Mesenchymal stem cell (in vitro differentiated cells and primary cell): ENCODE results near the gene COL18A1.
A peak's percentile ranks its signal among the peaks of the same experiment; 100 is the strongest.

ENCODE experiments used
- DNase-seq: peaks from one replicate; pipeline ENCODE4 v3.0.0-alpha.2; 2013
- H2AFZ ChIP-seq: one replicate; pipeline ENCODE4 v1.6.1; 2013; ENCODE audit warnings: low read depth, mild to moderate bottlenecking, control low read depth, inconsistent platforms, low read length, moderate library complexity
- H2AK5ac ChIP-seq: 2 replicates; pipeline ENCODE4 v1.6.1; 2013; ENCODE audit warnings: low read length, moderate library complexity, mild to moderate bottlenecking, inconsistent platforms; ENCODE audit not compliant: severe bottlenecking
- H2BK120ac ChIP-seq: one replicate; pipeline ENCODE4 v1.6.1; 2013; ENCODE audit warnings: low read depth, mild to moderate bottlenecking, inconsistent platforms, low read length, moderate library complexity
- H2BK12ac ChIP-seq, 2 experiments: one replicate each; pipeline ENCODE4 v1.6.1; 2013; ENCODE audit warnings: inconsistent platforms in 2 of 2, low read length in 2 of 2, mild to moderate bottlenecking in 2 of 2, moderate library complexity in 2 of 2, control low read depth in 1 of 2
- H2BK15ac ChIP-seq: one replicate; pipeline ENCODE4 v1.6.1; 2013; ENCODE audit warnings: mild to moderate bottlenecking, low read depth, inconsistent platforms; ENCODE audit not compliant: poor library complexity, severe bottlenecking
- H2BK5ac ChIP-seq: 2 replicates; pipeline ENCODE4 v1.6.1; 2013; ENCODE audit warnings: low read depth, mild to moderate bottlenecking, low read length, control low read depth, inconsistent platforms; ENCODE audit not compliant: poor library complexity, severe bottlenecking
- H3K14ac ChIP-seq, 2 experiments: one replicate each; pipeline ENCODE4 v1.6.1; 2013; ENCODE audit warnings: inconsistent platforms in 2 of 2, low read length in 2 of 2, control low read depth in 1 of 2, mild to moderate bottlenecking in 1 of 2, moderate library complexity in 1 of 2
- H3K18ac ChIP-seq, 2 experiments: one replicate each; pipeline ENCODE4 v1.6.1; 2013; ENCODE audit warnings: inconsistent platforms in 2 of 2, low read length in 2 of 2, control low read depth in 1 of 2, low read depth in 1 of 2, mild to moderate bottlenecking in 1 of 2
- H3K23ac ChIP-seq, 2 experiments: one replicate each; pipeline ENCODE4 v1.6.1; 2013; ENCODE audit warnings: inconsistent platforms in 2 of 2, low read length in 2 of 2, mild to moderate bottlenecking in 2 of 2, moderate library complexity in 2 of 2, control low read depth in 1 of 2
- H3K27ac ChIP-seq: 2 replicates; pipeline ENCODE4 v1.5.1; 2013; ENCODE audit warnings: mild to moderate bottlenecking, moderate library complexity, low read length, control low read depth, inconsistent platforms; ENCODE audit not compliant: poor library complexity, severe bottlenecking
- H3K27me3 ChIP-seq, 2 experiments: 2 replicates each; pipeline versions ENCODE4 v1.6.1 to v1.7.0; 2013; ENCODE audit warnings: low read length in 2 of 2, mild to moderate bottlenecking in 2 of 2, moderate library complexity in 2 of 2, control low read depth in 1 of 2, inconsistent platforms in 1 of 2; ENCODE audit not compliant: control insufficient read depth in 1 of 2, insufficient read depth in 1 of 2
- H3K36me3 ChIP-seq, 2 experiments: 2 replicates each; pipeline versions ENCODE4 v1.6.1 to v1.7.0; 2013; ENCODE audit warnings: low read length in 2 of 2, control low read depth in 1 of 2, inconsistent platforms in 1 of 2, low read depth in 1 of 2, mild to moderate bottlenecking in 1 of 2; ENCODE audit not compliant: insufficient read depth in 2 of 2, control insufficient read depth in 1 of 2
- H3K4ac ChIP-seq, 2 experiments: one replicate each; pipeline ENCODE4 v1.6.1; 2013; ENCODE audit warnings: inconsistent platforms in 2 of 2, low read length in 2 of 2, mild to moderate bottlenecking in 2 of 2, moderate library complexity in 2 of 2, control low read depth in 1 of 2, low read depth in 1 of 2
- H3K4me1 ChIP-seq: 2 replicates; pipeline ENCODE4 v1.6.1; 2013; ENCODE audit warnings: low read depth, low read length, control low read depth; ENCODE audit not compliant: control insufficient read depth, insufficient read depth
- H3K4me2 ChIP-seq: 2 replicates; pipeline ENCODE4 v1.6.1; 2013; ENCODE audit warnings: low read length, mild to moderate bottlenecking, inconsistent platforms; ENCODE audit not compliant: poor library complexity, severe bottlenecking
- H3K4me3 ChIP-seq, 2 experiments: 2 replicates each; pipeline versions ENCODE4 v1.5.1 to v1.7.0; 2013; ENCODE audit warnings: low read length in 2 of 2, mild to moderate bottlenecking in 2 of 2, control low read depth in 1 of 2, low read depth in 1 of 2; ENCODE audit not compliant: insufficient read depth in 1 of 2
- H3K79me1 ChIP-seq: replicated peaks from 2 replicates; pipeline ENCODE4 v1.6.1; 2013; ENCODE audit warnings: mild to moderate bottlenecking, control low read depth, low read length, inconsistent platforms; ENCODE audit not compliant: poor library complexity, severe bottlenecking
- H3K9ac ChIP-seq: 2 replicates; pipeline ENCODE4 v1.7.0; 2013; ENCODE audit warnings: mild to moderate bottlenecking, low read length, moderate library complexity
- H3K9me3 ChIP-seq: 2 replicates; pipeline ENCODE4 v1.7.0; 2013; ENCODE audit warnings: mild to moderate bottlenecking, low read length; ENCODE audit not compliant: control insufficient read depth
- H4K8ac ChIP-seq: one replicate; pipeline ENCODE4 v1.6.1; 2013; ENCODE audit warnings: inconsistent platforms, mild to moderate bottlenecking, low read length, moderate library complexity
- H4K91ac ChIP-seq: one replicate; pipeline ENCODE4 v1.6.1; 2013; ENCODE audit warnings: mild to moderate bottlenecking, low read length, inconsistent platforms
- WGBS: methylation state at CpG from one replicate; pipeline ENCODE4 v1.1.7; 2013; ENCODE audit warnings: mixed read lengths; 5-methylcytosine and 5-hydroxymethylcytosine counted together

Gene COL18A1

GRCh38 chr21:45475004-45475685, 70.2 kb downstream of the COL18A1 start:
- no peak overlapping the region for H2BK15ac ChIP-seq
- H3K27me3 ChIP-seq, result no peaks in the 10 kb centered on the region
- H3K27ac ChIP-seq, result no peak overlapping the region
- peaks cover 29% of the 10 kb centered on the region for H3K79me1 ChIP-seq
- H3K36me3 ChIP-seq, result peaks cover 30 to 76% of the 10 kb centered on the region in 2 experiments
- peaks cover 32% of the 10 kb centered on the region for H3K4me1 ChIP-seq
- no peak overlapping the region for H2AFZ ChIP-seq
- no peak overlapping the region for H2BK5ac ChIP-seq
- no peak overlapping the region for H3K9ac ChIP-seq
- 97% methylated on average over 43 of the region's 43 CpGs for WGBS
- H3K14ac ChIP-seq, result no peak overlapping the region
- no peak overlapping the region for H2BK12ac ChIP-seq
- no peak overlapping the region for H3K4me3 ChIP-seq
- H2AK5ac ChIP-seq, result no peak overlapping the region
- H3K23ac ChIP-seq, result no peak overlapping the region
- H4K8ac ChIP-seq, result no peak overlapping the region
- DNase-seq, result no peak
- H3K4ac ChIP-seq, result no peak overlapping the region
- H2BK120ac ChIP-seq, result no peak overlapping the region
- no peak overlapping the region for H3K4me2 ChIP-seq
- H4K91ac ChIP-seq, result no peak overlapping the region
- H3K9me3 ChIP-seq, result no peaks in the 10 kb centered on the region
- no peak overlapping the region for H3K18ac ChIP-seq

- Histone ChIP-seq H3K27ac (no peak overlapping the region), H3K9ac (no peak overlapping the region), H3K27me3 (no peaks in the 10 kb centered on the region), H4K91ac (no peak overlapping the region), H3K9me3 (no peaks in the 10 kb centered on the region), H4K8ac (no peak overlapping the region), H2BK15ac (no peak overlapping the region), H2BK5ac (no peak overlapping the region), H3K36me3 (peaks cover 34 to 85% of the 10 kb centered on the region in 2 experiments), H3K18ac (no peak overlapping the region), H3K23ac (no peak overlapping the region), H2AFZ (no peak overlapping the region), H3K4ac (no peak overlapping the region), H2BK120ac (no peak overlapping the region), H3K4me1 (peaks cover 27% of the 10 kb centered on the region), H3K14ac (no peak overlapping the region), H3K79me1 (peaks cover 37% of the 10 kb centered on the region), H2BK12ac (no peak overlapping the region), H3K4me3 (no peak overlapping the region), H2AK5ac (no peak overlapping the region), H3K4me2 (no peak overlapping the region)
- no peak for DNase-seq
- 97% methylated on average over 51 of the region's 53 CpGs for WGBS
Measured at GRCh38 chr21:45475797-45476570, 71.0 kb downstream of the COL18A1 start.

GRCh38 chr21:45476582-45476981, 71.6 kb downstream of the COL18A1 start:
- no peak overlapping the region for H3K23ac ChIP-seq
- H4K91ac ChIP-seq, result no peak overlapping the region
- no peak overlapping the region for H2BK15ac ChIP-seq
- peaks cover 40 to 91% of the 10 kb centered on the region in 2 experiments for H3K36me3 ChIP-seq
- H2AFZ ChIP-seq, result no peak overlapping the region
- H3K79me1 ChIP-seq, result peaks cover 39% of the 10 kb centered on the region
- H3K27ac ChIP-seq, result no peak overlapping the region
- H3K9ac ChIP-seq, result no peak overlapping the region
- H3K4me3 ChIP-seq, result no peak overlapping the region
- H3K4me2 ChIP-seq, result no peak overlapping the region
- H4K8ac ChIP-seq, result no peak overlapping the region
- peak overlapping the region in 1 of 2 experiments; percentile 38 for H3K18ac ChIP-seq
- DNase-seq, result no peak
- H2AK5ac ChIP-seq, result no peak overlapping the region
- H2BK5ac ChIP-seq, result no peak overlapping the region
- no peak overlapping the region for H3K14ac ChIP-seq
- H3K27me3 ChIP-seq, result no peaks in the 10 kb centered on the region
- no peak overlapping the region for H2BK12ac ChIP-seq
- WGBS, result 98% methylated on average over 6 of the region's 6 CpGs
- peaks cover 25% of the 10 kb centered on the region for H3K4me1 ChIP-seq
- no peaks in the 10 kb centered on the region for H3K9me3 ChIP-seq
- no peak overlapping the region for H2BK120ac ChIP-seq
- H3K4ac ChIP-seq, result no peak overlapping the region
